Neuronal stem cell (in vitro differentiated cells): ENCODE results near the gene SPOCK1.

Experiments
- DNase-seq: peaks from one replicate; pipeline ENCODE4 v3.0.0-alpha.2; 2013; ENCODE audit warnings: low spot score
- H2AFZ ChIP-seq: one replicate; pipeline ENCODE4 v1.6.1; 2013; ENCODE audit warnings: mild to moderate bottlenecking, low read length, inconsistent platforms
- H2AK5ac ChIP-seq: 2 replicates; pipeline ENCODE4 v1.6.1; 2013; ENCODE audit warnings: low read depth, mild to moderate bottlenecking, inconsistent platforms, low read length, moderate library complexity, mixed read lengths
- H2BK120ac ChIP-seq: 2 replicates; pipeline ENCODE4 v1.6.1; 2013; ENCODE audit warnings: low read depth, mild to moderate bottlenecking, inconsistent platforms, low read length, moderate library complexity, mixed read lengths
- H2BK12ac ChIP-seq: one replicate; pipeline ENCODE4 v1.6.1; 2013; ENCODE audit warnings: low read length, inconsistent platforms
- H2BK15ac ChIP-seq: 2 replicates; pipeline ENCODE4 v1.6.1; 2013; ENCODE audit warnings: mild to moderate bottlenecking, low read length, inconsistent platforms, mixed read lengths
- H2BK5ac ChIP-seq: one replicate; pipeline ENCODE4 v1.6.1; 2013; ENCODE audit warnings: inconsistent platforms, mild to moderate bottlenecking, low read length, moderate library complexity
- H3K14ac ChIP-seq: one replicate; pipeline ENCODE4 v1.6.1; 2013; ENCODE audit warnings: low read length, inconsistent platforms
- H3K18ac ChIP-seq: 2 replicates; pipeline ENCODE4 v1.6.1; 2013; ENCODE audit warnings: low read length, inconsistent platforms
- H3K23ac ChIP-seq: 2 replicates; pipeline ENCODE4 v1.6.1; 2013; ENCODE audit warnings: low read depth, mild to moderate bottlenecking, mixed read lengths, low read length, inconsistent platforms; ENCODE audit not compliant: poor library complexity
- H3K27ac ChIP-seq: replicated peaks from 3 replicates; pipeline ENCODE4 v1.5.1; 2013; ENCODE audit warnings: low read length, inconsistent platforms
- H3K27me3 ChIP-seq, 3 experiments: 2 replicates each; pipeline ENCODE4 v1.6.1; 2013; ENCODE audit warnings: low read length in 3 of 3, mild to moderate bottlenecking in 2 of 3, inconsistent platforms in 1 of 3, low read depth in 1 of 3, mixed read lengths in 1 of 3, moderate library complexity in 1 of 3; ENCODE audit not compliant: control insufficient read depth in 3 of 3, insufficient read depth in 3 of 3
- H3K36me3 ChIP-seq, 2 donors: replicated peaks in 1 of 2; 2 replicates each; pipeline ENCODE4 v1.6.1; 2013; ENCODE audit warnings: low read length in 2 of 2; ENCODE audit not compliant: control insufficient read depth in 2 of 2, insufficient read depth in 2 of 2
- H3K4ac ChIP-seq: 2 replicates; pipeline ENCODE4 v1.6.1; 2013; ENCODE audit warnings: inconsistent platforms, mild to moderate bottlenecking, low read length, moderate library complexity
- H3K4me1 ChIP-seq, 2 donors: 1 replicate in 1 of 2; 2 replicates in 1 of 2; pipeline ENCODE4 v1.6.1; 2013; ENCODE audit warnings: low read length in 2 of 2, low read depth in 1 of 2; ENCODE audit not compliant: control insufficient read depth in 2 of 2, insufficient read depth in 1 of 2
- H3K4me2 ChIP-seq: one replicate; pipeline ENCODE4 v1.6.1; 2013; ENCODE audit warnings: mild to moderate bottlenecking, low read length, inconsistent platforms; ENCODE audit not compliant: insufficient read depth, poor library complexity, severe bottlenecking
- H3K4me3 ChIP-seq, 2 donors: 2 replicates each; pipeline ENCODE4 v1.5.1; 2013; ENCODE audit warnings: low read length in 2 of 2, mild to moderate bottlenecking in 2 of 2, inconsistent platforms in 1 of 2, moderate library complexity in 1 of 2
- H3K79me1 ChIP-seq: one replicate; pipeline ENCODE4 v1.6.1; 2013; ENCODE audit warnings: low read depth, mild to moderate bottlenecking, inconsistent platforms, low read length, moderate library complexity
- H3K9ac ChIP-seq: one replicate; pipeline ENCODE4 v1.6.1; 2013; ENCODE audit warnings: mild to moderate bottlenecking, low read depth, low read length, inconsistent platforms; ENCODE audit not compliant: poor library complexity
- H3K9me3 ChIP-seq, 2 donors: replicated peaks in 1 of 2; 2 replicates each; pipeline versions ENCODE3 to v1.6.1; 2013; ENCODE audit warnings: low read length in 2 of 2, mild to moderate bottlenecking in 2 of 2, inconsistent platforms in 1 of 2, low read depth in 1 of 2, mixed read lengths in 1 of 2, moderate library complexity in 1 of 2; ENCODE audit not compliant: control insufficient read depth in 2 of 2, insufficient read depth in 1 of 2
- H4K8ac ChIP-seq: one replicate; pipeline ENCODE4 v1.6.1; 2013; ENCODE audit warnings: low read depth, mild to moderate bottlenecking, inconsistent platforms, low read length, moderate library complexity
- H4K91ac ChIP-seq: one replicate; pipeline ENCODE4 v1.6.1; 2013; ENCODE audit warnings: low read length, low read depth, mild to moderate bottlenecking, inconsistent platforms; ENCODE audit not compliant: poor library complexity
- WGBS, 2 donors: extraction: QIAGEN DNeasy Blood & Tissue Kit; methylation state at CpG; one replicate each; pipeline ENCODE4 v1.1.7; 2013; ENCODE audit warnings: missing lambda C conversion rate in 2 of 2, mixed read lengths in 1 of 2; ENCODE audit not compliant: insufficient read length in 2 of 2, insufficient replicate concordance in 1 of 2; ENCODE audit errors: extremely low coverage in 2 of 2; 5-methylcytosine and 5-hydroxymethylcytosine counted together

The SPOCK1 gene

GRCh38 chr5:137144656-137145055 lies 354.5 kb downstream of the SPOCK1 start:
- Histone ChIP-seq H3K23ac (no peak overlapping the region), H3K9ac (no peak overlapping the region), H3K4me2 (no peak overlapping the region), H2AFZ (no peak overlapping the region), H3K4me3 (no peak overlapping the region), H3K27ac (no peak overlapping the region), H3K4me1 (peaks cover 7 to 21% of the 10 kb centered on the region in 2 donors), H2BK5ac (no peak overlapping the region), H3K18ac (no peak overlapping the region), H2BK12ac (no peak overlapping the region), H3K4ac (no peak overlapping the region), H4K8ac (no peak overlapping the region), H3K9me3 (no peaks in the 10 kb centered on the region), H3K27me3 (peaks cover 0 to 13% (median 0%) of the 10 kb centered on the region in 3 experiments), H3K79me1 (no peaks in the 10 kb centered on the region), H4K91ac (no peak overlapping the region), H2BK15ac (no peak overlapping the region), H3K36me3 (no peaks in the 10 kb centered on the region), H2BK120ac (no peak overlapping the region), H3K14ac (no peak overlapping the region), H2AK5ac (no peak overlapping the region)
- DNase-seq = no peak
- no CpG with 5 or more reads among the region's 4 CpGs for WGBS, 2 donors

- Histone ChIP-seq H3K4me2 (no peak overlapping the region), H3K14ac (no peak overlapping the region), H3K18ac (no peak overlapping the region), H3K23ac (no peak overlapping the region), H2BK120ac (no peak overlapping the region), H2AFZ (no peak overlapping the region), H3K4me3 (no peak overlapping the region), H3K9ac (no peak overlapping the region), H3K4me1 (peaks cover 7 to 21% of the 10 kb centered on the region in 2 donors), H2BK12ac (no peak overlapping the region), H2BK15ac (no peak overlapping the region), H3K27ac (no peak overlapping the region), H4K91ac (no peak overlapping the region), H3K79me1 (no peaks in the 10 kb centered on the region), H3K9me3 (no peaks in the 10 kb centered on the region), H3K4ac (no peak overlapping the region), H4K8ac (no peak overlapping the region), H2AK5ac (no peak overlapping the region), H3K36me3 (no peaks in the 10 kb centered on the region), H3K27me3 (peaks cover 0 to 6% (median 0%) of the 10 kb centered on the region in 3 experiments), H2BK5ac (no peak overlapping the region)
- WGBS, 2 donors = no CpG with 5 or more reads among the region's 7 CpGs
- no peak for DNase-seq
These were observed 356.1 kb downstream of the SPOCK1 start for GRCh38 chr5:137142764-137143605.

DNA sequence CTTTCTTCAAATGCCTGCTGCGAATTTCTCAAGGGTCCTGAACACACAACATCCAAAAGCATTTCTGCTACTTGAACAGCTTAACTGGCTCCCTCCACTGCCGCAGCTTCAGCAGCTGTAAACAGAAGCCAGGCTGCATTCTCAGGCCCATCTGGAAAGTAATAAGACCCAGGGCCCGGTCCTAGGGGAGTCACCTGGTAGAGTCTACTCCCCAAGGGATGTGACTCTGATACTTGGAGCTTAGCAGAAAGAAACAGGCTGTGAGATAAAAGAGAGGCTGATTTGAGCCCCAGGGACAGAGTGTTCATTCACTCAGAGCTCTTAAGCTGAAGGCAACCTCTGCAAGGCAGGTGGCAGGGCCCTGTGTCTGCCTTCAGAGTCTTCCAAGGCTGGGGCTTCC lies 356.8 kb downstream of the SPOCK1 start:
- H3K27me3 ChIP-seq = peaks cover 0 to 4% (median 0%) of the 10 kb centered on the region in 3 experiments
- no peak overlapping the region for H2AK5ac ChIP-seq
- H3K4ac ChIP-seq = no peak overlapping the region
- H2BK15ac ChIP-seq = no peak overlapping the region
- no peak overlapping the region for H3K18ac ChIP-seq
- no peak overlapping the region for H3K14ac ChIP-seq
- H3K9me3 ChIP-seq = no peaks in the 10 kb centered on the region
- no peak overlapping the region for H4K8ac ChIP-seq
- H3K4me3 ChIP-seq = no peak overlapping the region
- no peak overlapping the region for H2BK120ac ChIP-seq
- no peak overlapping the region for H4K91ac ChIP-seq
- H3K4me1 ChIP-seq = peaks cover 9 to 22% of the 10 kb centered on the region in 2 donors
- no peak overlapping the region for H3K27ac ChIP-seq
- no peak overlapping the region for H2AFZ ChIP-seq
- no peak overlapping the region for H3K9ac ChIP-seq
- no peak overlapping the region for H2BK5ac ChIP-seq
- DNase-seq = no peak
- no peaks in the 10 kb centered on the region for H3K79me1 ChIP-seq
- no peak overlapping the region for H2BK12ac ChIP-seq
- H3K36me3 ChIP-seq = no peaks in the 10 kb centered on the region
- WGBS, 2 donors = no CpG with 5 or more reads among the region's 3 CpGs
- H3K4me2 ChIP-seq = no peak overlapping the region
- H3K23ac ChIP-seq = no peak overlapping the region

GRCh38 chr5:137141779-137142178 lies 357.3 kb downstream of the SPOCK1 start:
- no peak overlapping the region for H2BK15ac ChIP-seq
- no peak for DNase-seq
- WGBS, 2 donors = no CpG with 5 or more reads among the region's 3 CpGs
- no peak overlapping the region for H3K4me2 ChIP-seq
- no peak overlapping the region for H2BK5ac ChIP-seq
- H3K36me3 ChIP-seq = no peaks in the 10 kb centered on the region
- H3K27me3 ChIP-seq = peaks cover 0 to 4% (median 0%) of the 10 kb centered on the region in 3 experiments
- no peaks in the 10 kb centered on the region for H3K79me1 ChIP-seq
- H3K27ac ChIP-seq = no peak overlapping the region
- H4K8ac ChIP-seq = no peak overlapping the region
- H3K4ac ChIP-seq = no peak overlapping the region
- H3K4me1 ChIP-seq = peaks cover 13 to 22% of the 10 kb centered on the region in 2 donors
- no peak overlapping the region for H3K4me3 ChIP-seq
- no peak overlapping the region for H2BK120ac ChIP-seq
- H2BK12ac ChIP-seq = no peak overlapping the region
- H3K18ac ChIP-seq = no peak overlapping the region
- H2AK5ac ChIP-seq = no peak overlapping the region
- H3K14ac ChIP-seq = no peak overlapping the region
- H3K9ac ChIP-seq = no peak overlapping the region
- H3K9me3 ChIP-seq = no peaks in the 10 kb centered on the region
- no peak overlapping the region for H4K91ac ChIP-seq
- H2AFZ ChIP-seq = no peak overlapping the region
- no peak overlapping the region for H3K23ac ChIP-seq
